T-helper 2 cell treated with Interferon-gamma antibody and Interleukin-4, amounts not matched to agents 5 μg/mL and 100 μg/mL, for 36 hours (primary cell): ENCODE results near the gene FGF12.
A peak's percentile ranks its signal among the peaks of the same experiment; 100 is the strongest.
"Not testable (repeated sequence)": the region's sequence is repeated elsewhere in the genome, so short reads cannot be mapped to it uniquely, and the experiment has no call there.

Source experiments
- DNase-seq: peaks from one replicate; pipeline ENCODE4 v3.0.0; 2021; ENCODE audit warnings: low spot score
- H3K27ac Mint-ChIP-seq: one replicate; pipeline ENCODE4 v1.8.0; 2021; ENCODE audit warnings: mild to moderate bottlenecking, mixed read lengths
- H3K27me3 Mint-ChIP-seq: one replicate; pipeline ENCODE4 v1.8.0; 2021; ENCODE audit warnings: low read depth, mixed read lengths
- H3K36me3 Mint-ChIP-seq: one replicate; pipeline ENCODE4 v1.8.0; 2021; ENCODE audit warnings: low read depth, mixed read lengths
- H3K4me1 Mint-ChIP-seq: one replicate; pipeline ENCODE4 v1.8.0; 2021; ENCODE audit warnings: low read depth, mixed read lengths
- H3K4me3 Mint-ChIP-seq: one replicate; pipeline ENCODE4 v1.8.0; 2022; ENCODE audit warnings: mild to moderate bottlenecking, moderate library complexity, mixed read lengths
- H3K9me3 Mint-ChIP-seq: one replicate; pipeline ENCODE4 v1.8.0; 2021; ENCODE audit warnings: mixed read lengths

FGF12 gene

GRCh38 chr3:192597506-192597905 lies 129.8 kb downstream of the FGF12 start:
- Mint-ChIP-seq H3K27me3 (no peaks in the 10 kb centered on the region), H3K4me3 (no peak overlapping the region), H3K27ac (no peak overlapping the region), H3K9me3 (no peaks in the 10 kb centered on the region), H3K4me1 (no peaks in the 10 kb centered on the region), H3K36me3 (no peaks in the 10 kb centered on the region)
- no peak for DNase-seq

GRCh38 chr3:192578729-192579128 lies 148.6 kb downstream of the FGF12 start:
- no peak overlapping the region for H3K4me3 Mint-ChIP-seq
- H3K27ac Mint-ChIP-seq, result no peak overlapping the region
- no peaks in the 10 kb centered on the region for H3K36me3 Mint-ChIP-seq
- no peaks in the 10 kb centered on the region for H3K4me1 Mint-ChIP-seq
- no peaks in the 10 kb centered on the region for H3K9me3 Mint-ChIP-seq
- peaks cover 3% of the 10 kb centered on the region for H3K27me3 Mint-ChIP-seq
- DNase-seq, result no peak

- Mint-ChIP-seq H3K4me3 (no peak overlapping the region), H3K27me3 (peaks cover 4% of the 10 kb centered on the region), H3K27ac (no peak overlapping the region), H3K9me3 (no peaks in the 10 kb centered on the region), H3K36me3 (no peaks in the 10 kb centered on the region), H3K4me1 (no peaks in the 10 kb centered on the region)
- no peak for DNase-seq
These were observed 149.5 kb downstream of the FGF12 start for GRCh38 chr3:192577811-192578210.

GRCh38 chr3:192577271-192577670 lies 150.1 kb downstream of the FGF12 start:
- Mint-ChIP-seq H3K9me3 (no peaks in the 10 kb centered on the region), H3K4me1 (no peaks in the 10 kb centered on the region), H3K27me3 (peaks cover 4% of the 10 kb centered on the region), H3K4me3 (no peak overlapping the region), H3K27ac (no peak overlapping the region), H3K36me3 (no peaks in the 10 kb centered on the region)
- no peak for DNase-seq

- not testable (repeated sequence) for H3K27ac Mint-ChIP-seq, DNase-seq, H3K4me3 Mint-ChIP-seq, H3K9me3 Mint-ChIP-seq, H3K36me3 Mint-ChIP-seq, H3K27me3 Mint-ChIP-seq, H3K4me1 Mint-ChIP-seq
These were observed 150.6 kb downstream of the FGF12 start for GRCh38 chr3:192576704-192577103.

GRCh38 chr3:192575879-192576506 lies 151.3 kb downstream of the FGF12 start:
- no peaks in the 10 kb centered on the region for H3K36me3 Mint-ChIP-seq
- no peaks in the 10 kb centered on the region for H3K4me1 Mint-ChIP-seq
- H3K27ac Mint-ChIP-seq, result no peak overlapping the region
- no peak for DNase-seq
- peaks cover 14% of the 10 kb centered on the region for H3K27me3 Mint-ChIP-seq
- H3K9me3 Mint-ChIP-seq, result no peaks in the 10 kb centered on the region
- no peak overlapping the region for H3K4me3 Mint-ChIP-seq

GRCh38 chr3:192573240-192573639 lies 154.1 kb downstream of the FGF12 start:
- H3K36me3 Mint-ChIP-seq, result no peaks in the 10 kb centered on the region
- H3K4me1 Mint-ChIP-seq, result peaks cover 2% of the 10 kb centered on the region
- H3K9me3 Mint-ChIP-seq, result no peaks in the 10 kb centered on the region
- H3K27me3 Mint-ChIP-seq, result peaks cover 20% of the 10 kb centered on the region
- H3K4me3 Mint-ChIP-seq, result no peak overlapping the region
- DNase-seq, result no peak
- H3K27ac Mint-ChIP-seq, result no peak overlapping the region

- Mint-ChIP-seq H3K4me1 (peaks cover 2% of the 10 kb centered on the region), H3K36me3 (no peaks in the 10 kb centered on the region), H3K4me3 (peak overlapping the region; percentile 11), H3K27ac (no peak overlapping the region), H3K9me3 (no peaks in the 10 kb centered on the region), H3K27me3 (peaks cover 22% of the 10 kb centered on the region)
- DNase-seq, result no peak
These were observed 156.2 kb downstream of the FGF12 start for GRCh38 chr3:192570821-192571791.

- no peaks in the 10 kb centered on the region for H3K36me3 Mint-ChIP-seq
- peaks cover 2% of the 10 kb centered on the region for H3K4me1 Mint-ChIP-seq
- no peak overlapping the region for H3K4me3 Mint-ChIP-seq
- peaks cover 22% of the 10 kb centered on the region for H3K27me3 Mint-ChIP-seq
- no peak for DNase-seq
- H3K9me3 Mint-ChIP-seq, result no peaks in the 10 kb centered on the region
- H3K27ac Mint-ChIP-seq, result no peak overlapping the region
These were observed 157.0 kb downstream of the FGF12 start for GRCh38 chr3:192570315-192570714.

GRCh38 chr3:192566706-192567290 lies 160.5 kb downstream of the FGF12 start:
- H3K4me1 Mint-ChIP-seq, result peaks cover 2% of the 10 kb centered on the region
- H3K27ac Mint-ChIP-seq, result no peak overlapping the region
- no peaks in the 10 kb centered on the region for H3K36me3 Mint-ChIP-seq
- peaks cover 15% of the 10 kb centered on the region for H3K27me3 Mint-ChIP-seq
- H3K4me3 Mint-ChIP-seq, result no peak overlapping the region
- no peaks in the 10 kb centered on the region for H3K9me3 Mint-ChIP-seq
- peak; percentile 45 for DNase-seq

- Mint-ChIP-seq H3K27ac (no peak overlapping the region), H3K4me3 (no peak overlapping the region), H3K36me3 (no peaks in the 10 kb centered on the region), H3K9me3 (no peaks in the 10 kb centered on the region), H3K27me3 (peaks cover 3% of the 10 kb centered on the region), H3K4me1 (no peaks in the 10 kb centered on the region)
- DNase-seq, result no peak
These were observed 162.7 kb downstream of the FGF12 start for GRCh38 chr3:192564611-192565010.

GRCh38 chr3:192563417-192563816 lies 163.9 kb downstream of the FGF12 start:
- Mint-ChIP-seq H3K36me3 (no peaks in the 10 kb centered on the region), H3K4me3 (no peak overlapping the region), H3K27ac (no peak overlapping the region), H3K9me3 (no peaks in the 10 kb centered on the region), H3K27me3 (peaks cover 2% of the 10 kb centered on the region), H3K4me1 (no peaks in the 10 kb centered on the region)
- DNase-seq, result no peak

- no peak overlapping the region for H3K27ac Mint-ChIP-seq
- H3K4me1 Mint-ChIP-seq, result no peaks in the 10 kb centered on the region
- peaks cover 5% of the 10 kb centered on the region for H3K9me3 Mint-ChIP-seq
- no peaks in the 10 kb centered on the region for H3K27me3 Mint-ChIP-seq
- no peak for DNase-seq
- no peaks in the 10 kb centered on the region for H3K36me3 Mint-ChIP-seq
- no peak overlapping the region for H3K4me3 Mint-ChIP-seq
These were observed 173.6 kb downstream of the FGF12 start for GRCh38 chr3:192553707-192554106.

- Mint-ChIP-seq H3K9me3 (peaks cover 5% of the 10 kb centered on the region), H3K4me1 (no peaks in the 10 kb centered on the region)
These were observed 177.0 kb downstream of the FGF12 start for GRCh38 chr3:192550356-192550755.

More at GRCh38 chr3:192550356-192550755, 177.0 kb downstream of the FGF12 start:
- H3K27ac Mint-ChIP-seq, result no peak overlapping the region
- H3K27me3 Mint-ChIP-seq, result no peaks in the 10 kb centered on the region
- H3K4me3 Mint-ChIP-seq, result no peak overlapping the region
- DNase-seq, result no peak
- H3K36me3 Mint-ChIP-seq, result no peaks in the 10 kb centered on the region
